IMR-90 (cell line): ENCODE results near the gene ERLIN1. TPM values are rescaled to one million over a fixed set of nuclear protein-coding genes. Genes with fewer than 3 reads are reported as not detected.

Experiments
- ATAC-seq: fragments of 200-7000 bp; cut with Tn5 transposase; 2 replicates; pipeline ENCODE4 v1.9.1; 2020; ENCODE audit warnings: low read depth, mild to moderate bottlenecking, moderate library complexity
- BruUV-seq: library from RNA; stranded (reverse); fragments of 400-500 nt; replicated peaks from 2 replicates; lab custom pipeline; 2021; lab: Mats Ljungman, UMichigan
- CTCF ChIA-PET: fragments of 300-600 bp; formaldehyde crosslinking; extraction: SDS; loops from one replicate; lab custom pipeline; 2021; ENCODE audit warnings: antibody characterized with exemption; lab: Yijun Ruan, JAX
- POLR2A ChIA-PET: fragments of 300-600 bp; sonication (Branson Sonifier 250); formaldehyde crosslinking; loops from one replicate; lab custom pipeline; 2022; ENCODE audit warnings: antibody characterized with exemption; ENCODE audit not compliant: unreplicated experiment; lab: Charles Lee
- DNase-seq: peaks from one replicate; pipeline ENCODE4 v3.0.0; 2013
- H2AFZ ChIP-seq: replicated peaks from 2 replicates; pipeline ENCODE3; 2013; ENCODE audit warnings: low read length, mild to moderate bottlenecking; ENCODE audit not compliant: poor library complexity
- H2AK5ac ChIP-seq: 2 replicates; pipeline ENCODE4 v1.6.1; 2013; ENCODE audit warnings: low read depth, low read length, inconsistent platforms
- H2AK9ac ChIP-seq: replicated peaks from 2 replicates; pipeline ENCODE3; 2013; ENCODE audit warnings: mild to moderate bottlenecking, low read depth, low read length, moderate library complexity; ENCODE audit not compliant: poor library complexity
- H2BK120ac ChIP-seq: 2 replicates; pipeline ENCODE4 v1.6.1; 2013; ENCODE audit warnings: low read depth, low read length, inconsistent platforms
- H2BK15ac ChIP-seq: 3 replicates; pipeline ENCODE4 v1.6.1; 2013; ENCODE audit warnings: low read depth, low read length, inconsistent platforms
- H2BK20ac ChIP-seq: 2 replicates; pipeline ENCODE4 v1.6.1; 2013; ENCODE audit warnings: low read depth, mild to moderate bottlenecking, inconsistent platforms, low read length, moderate library complexity
- H2BK5ac ChIP-seq: 2 replicates; pipeline ENCODE4 v1.6.1; 2013; ENCODE audit warnings: mild to moderate bottlenecking, low read depth, low read length, inconsistent platforms; ENCODE audit not compliant: poor library complexity, severe bottlenecking
- H3K14ac ChIP-seq: replicated peaks from 2 replicates; pipeline ENCODE4 v1.6.1; 2013; ENCODE audit warnings: low read depth, low read length, inconsistent platforms
- H3K18ac ChIP-seq: 2 replicates; pipeline ENCODE4 v1.6.1; 2013; ENCODE audit warnings: low read depth, low read length, control low read depth
- H3K23ac ChIP-seq: 2 replicates; pipeline ENCODE4 v1.6.1; 2013; ENCODE audit warnings: low read depth, low read length, inconsistent platforms
- H3K27ac ChIP-seq: 2 replicates; pipeline ENCODE4 v1.5.1; 2013; ENCODE audit warnings: mild to moderate bottlenecking, control low read depth, low read length; ENCODE audit not compliant: insufficient read depth
- H3K27me3 ChIP-seq: 2 replicates; pipeline ENCODE4 v1.6.1; 2013; ENCODE audit warnings: low read length; ENCODE audit not compliant: control insufficient read depth, insufficient read depth
- H3K36me3 ChIP-seq: 2 replicates; pipeline ENCODE4 v1.6.1; 2013; ENCODE audit warnings: low read length, mixed read lengths; ENCODE audit not compliant: control insufficient read depth, insufficient read depth
- H3K4ac ChIP-seq: 2 replicates; pipeline ENCODE4 v1.6.1; 2013; ENCODE audit warnings: low read depth, low read length, inconsistent platforms
- H3K4me1 ChIP-seq: 2 replicates; pipeline ENCODE4 v1.6.1; 2013; ENCODE audit warnings: low read length, mixed read lengths; ENCODE audit not compliant: control insufficient read depth, insufficient read depth
- H3K4me2 ChIP-seq: 2 replicates; pipeline ENCODE4 v1.6.1; 2013; ENCODE audit warnings: low read depth, mild to moderate bottlenecking, control low read depth, low read length, moderate library complexity
- H3K4me3 ChIP-seq: 2 replicates; pipeline ENCODE4 v1.5.1; 2013; ENCODE audit warnings: low read depth, mild to moderate bottlenecking, control low read depth, low read length, moderate library complexity; ENCODE audit not compliant: insufficient read depth
- H3K56ac ChIP-seq: 2 replicates; pipeline ENCODE4 v1.6.1; 2013; ENCODE audit warnings: low read length, inconsistent platforms; ENCODE audit not compliant: insufficient read depth; ENCODE audit errors: extremely low read depth
- H3K79me1 ChIP-seq, 2 experiments: 2 replicates each; pipeline ENCODE4 v1.6.1; 2013; ENCODE audit warnings: low read length in 2 of 2, inconsistent platforms in 1 of 2, low read depth in 1 of 2
- H3K9ac ChIP-seq: 2 replicates; pipeline ENCODE4 v1.6.1; 2013; ENCODE audit warnings: low read depth, low read length, control low read depth
- H3K9me1 ChIP-seq: 2 replicates; pipeline ENCODE4 v1.6.1; 2013; ENCODE audit warnings: low read length, inconsistent platforms; ENCODE audit not compliant: insufficient read depth
- H3K9me3 ChIP-seq: 2 replicates; pipeline ENCODE4 v1.6.1; 2013; ENCODE audit warnings: low read length; ENCODE audit not compliant: control insufficient read depth, insufficient read depth
- H4K20me1 ChIP-seq: 2 replicates; pipeline ENCODE4 v1.6.1; 2013; ENCODE audit warnings: low read length, inconsistent platforms; ENCODE audit not compliant: insufficient read depth
- H4K5ac ChIP-seq: 2 replicates; pipeline ENCODE4 v1.6.1; 2013; ENCODE audit warnings: mild to moderate bottlenecking, low read depth, low read length, control low read depth
- H4K8ac ChIP-seq, 2 experiments: 2 replicates each; pipeline ENCODE4 v1.6.1; 2013; ENCODE audit warnings: low read depth in 2 of 2, low read length in 2 of 2, control low read depth in 1 of 2, inconsistent platforms in 1 of 2
- H4K91ac ChIP-seq: 2 replicates; pipeline ENCODE4 v1.6.1; 2013; ENCODE audit warnings: low read depth, low read length, inconsistent platforms; ENCODE audit not compliant: insufficient read depth
- CEBPB ChIP-seq: IDR thresholded peaks from 2 replicates; pipeline ENCODE4 v1.6.1; 2012; ENCODE audit warnings: low read depth, low read length, improper control_type of control experiment
- FOS ChIP-seq: fragments of 150-350 bp; IDR thresholded peaks from 2 replicates; pipeline ENCODE4 v1.6.1; 2016; ENCODE audit warnings: low read depth, low read length
- MXI1 ChIP-seq: IDR thresholded peaks from 2 replicates; pipeline ENCODE4 v1.6.1; 2012; ENCODE audit warnings: low read depth, mild to moderate bottlenecking, low read length, moderate library complexity, borderline replicate concordance
- RFX5 ChIP-seq: IDR thresholded peaks from 2 replicates; pipeline ENCODE4 v1.8.0; 2012; ENCODE audit warnings: low read depth, mild to moderate bottlenecking, low read length, moderate library complexity
- WGBS, 2 experiments: methylation state at CpG; one replicate each; pipeline versions ENCODE4 v1.1.5 to v1.1.7; 2013; ENCODE audit warnings: missing lambda C conversion rate in 2 of 2; ENCODE audit not compliant: insufficient read length in 1 of 2; ENCODE audit errors: extremely low coverage in 2 of 2; 5-methylcytosine and 5-hydroxymethylcytosine counted together
- dilution Hi-C: fragments of 300-500 bp; cut with HindIII; formaldehyde crosslinking; loops from one replicate; pipeline ENCODE4 v1.14.3; 2018; ENCODE audit warnings: low sequenced_read_pairs; ENCODE audit not compliant: unreplicated experiment
- in situ Hi-C: fragments of 300-500 bp; cut with MboI; formaldehyde crosslinking; loops from 3 replicates; pipeline ENCODE4 v1.14.3; 2019; ENCODE audit warnings: low sequenced_read_pairs, inconsistent platforms, mixed read lengths
- intact Hi-C: fragments of 100-400 bp; cut with micrococcal nuclease; formaldehyde crosslinking; loops from 2 replicates; pipeline ENCODE4 v1.10.0; 2022
- polyA plus RNA-seq, 3 experiments: library from polyadenylated mRNA; depleted of rRNA; stranded (reverse); fragments of >200 nt; gene quantifications; 2 replicates each; pipeline ENCODE4 v1.2.3, GENCODE V29; 2012; ENCODE audit warnings: low replicate concordance in 1 of 3
- total RNA-seq: library from RNA; depleted of rRNA; stranded (reverse); fragments of >200 nt; gene quantifications from 2 replicates; pipeline ENCODE4 v1.2.3, GENCODE V29; 2012
- TF ChIP-seq, protein P1 (sequence below): fragments of 150-350 bp; IDR thresholded peaks from 2 replicates; pipeline ENCODE4 v1.6.1; 2016; ENCODE audit warnings: low read depth, mild to moderate bottlenecking, low read length, moderate library complexity, borderline replicate concordance
- TF ChIP-seq, protein P2 (sequence below): fragments of 150-350 bp; IDR thresholded peaks from 2 replicates; pipeline ENCODE4 v1.6.1; 2017; ENCODE audit warnings: mild to moderate bottlenecking, antibody characterized with exemption, low read length, low read depth

ERLIN1 gene
- total and polyA plus RNA-seq, 2 of the 4 experiments (the other 2 are of a cell fraction), result 31.5 to 33.9 TPM

DNA sequence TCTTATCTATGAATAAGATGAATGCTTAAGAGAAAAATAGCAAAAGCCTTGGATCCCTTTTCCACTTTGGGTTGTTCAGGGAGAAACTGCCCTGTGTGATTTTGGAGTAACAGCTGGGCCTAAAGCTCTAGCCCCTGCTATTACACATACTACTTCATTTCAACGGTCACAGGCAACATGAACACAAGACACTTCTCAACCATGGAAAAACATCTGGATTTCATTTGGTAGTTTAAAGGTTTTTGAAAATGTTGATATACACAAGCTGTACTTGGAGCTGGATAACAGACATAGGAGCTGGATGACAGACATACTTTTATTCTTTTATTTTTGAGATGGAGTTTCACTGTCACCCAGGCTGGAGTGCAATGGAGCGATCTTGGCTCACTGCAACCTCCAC, 46.3 kb upstream of the ERLIN1 start:
- Histone ChIP-seq H2BK120ac (no peak overlapping the region), H3K79me1 (peaks cover 0 to 31% of the 10 kb centered on the region in 2 experiments; a peak in 3 of 4 replicates), H3K4ac (no peak overlapping the region), H4K91ac (no peak overlapping the region), H3K36me3 (peaks cover 19% of the 10 kb centered on the region), H4K20me1 (peaks cover 5% of the 10 kb centered on the region; the same call in 1 of the 2 replicates), H3K27me3 (no peaks in the 10 kb centered on the region), H3K4me3 (no peak overlapping the region), H4K8ac (no peak overlapping the region), H3K4me2 (no peak overlapping the region), H3K9me3 (no peaks in the 10 kb centered on the region), H2AFZ (no peak overlapping the region), H3K18ac (no peak overlapping the region), H2BK20ac (no peak overlapping the region), H3K9ac (no peak overlapping the region), H2AK5ac (no peak overlapping the region), H3K23ac (no peak overlapping the region), H3K27ac (no peak overlapping the region), H3K56ac (no peak overlapping the region), H2BK5ac (no peak overlapping the region), H3K4me1 (no peaks in the 10 kb centered on the region), H3K9me1 (no peaks in the 10 kb centered on the region), H4K5ac (no peak overlapping the region), H3K14ac (no peak overlapping the region), H2BK15ac (no peak overlapping the region), H2AK9ac (no peak overlapping the region)
- CTCF ChIA-PET, result interaction anchor here (1.2 to 1.3 kb wide), 2 partner anchors 8 to 387 kb away, joined by 4 read pairs; no protein-coding TSS in a partner anchor
- in situ Hi-C loops, result no loop called here
- WGBS, 2 experiments, result no CpG with 5 or more reads among the region's 2 CpGs
- no peak for TF ChIP-seq CEBPB
- TF ChIP-seq, protein P1, sequence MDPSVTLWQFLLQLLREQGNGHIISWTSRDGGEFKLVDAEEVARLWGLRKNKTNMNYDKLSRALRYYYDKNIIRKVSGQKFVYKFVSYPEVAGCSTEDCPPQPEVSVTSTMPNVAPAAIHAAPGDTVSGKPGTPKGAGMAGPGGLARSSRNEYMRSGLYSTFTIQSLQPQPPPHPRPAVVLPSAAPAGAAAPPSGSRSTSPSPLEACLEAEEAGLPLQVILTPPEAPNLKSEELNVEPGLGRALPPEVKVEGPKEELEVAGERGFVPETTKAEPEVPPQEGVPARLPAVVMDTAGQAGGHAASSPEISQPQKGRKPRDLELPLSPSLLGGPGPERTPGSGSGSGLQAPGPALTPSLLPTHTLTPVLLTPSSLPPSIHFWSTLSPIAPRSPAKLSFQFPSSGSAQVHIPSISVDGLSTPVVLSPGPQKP, result no peak
- TF ChIP-seq FOS, result no peak
- TF ChIP-seq RFX5, result no peak
- TF ChIP-seq, protein P2, sequence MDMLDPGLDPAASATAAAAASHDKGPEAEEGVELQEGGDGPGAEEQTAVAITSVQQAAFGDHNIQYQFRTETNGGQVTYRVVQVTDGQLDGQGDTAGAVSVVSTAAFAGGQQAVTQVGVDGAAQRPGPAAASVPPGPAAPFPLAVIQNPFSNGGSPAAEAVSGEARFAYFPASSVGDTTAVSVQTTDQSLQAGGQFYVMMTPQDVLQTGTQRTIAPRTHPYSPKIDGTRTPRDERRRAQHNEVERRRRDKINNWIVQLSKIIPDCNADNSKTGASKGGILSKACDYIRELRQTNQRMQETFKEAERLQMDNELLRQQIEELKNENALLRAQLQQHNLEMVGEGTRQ, result no peak
- no peak for TF ChIP-seq MXI1
- BruUV-seq, result no TSS peak
- ATAC-seq (no peak), DNase-seq (peak; percentile 40)
- POLR2A ChIA-PET, result interaction anchor here (0.6 kb wide), 1 partner anchor 12 kb away, joined by 3 read pairs; no protein-coding TSS in a partner anchor
- dilution Hi-C loops, result no loop called here
- intact Hi-C loops, result no loop called here
